ENCODE results near the gene AKAP1. TPM values are rescaled to one million over a fixed set of nuclear protein-coding genes. Genes with fewer than 3 reads are reported as not detected.

The AKAP1 gene
- total and polyA plus RNA-seq, 9 of the 15 experiments (the other 6 are each of a cell fraction or from before 2014, with no cell fraction given), result 12.9 to 63.8 (median 36.4) TPM

DNA sequence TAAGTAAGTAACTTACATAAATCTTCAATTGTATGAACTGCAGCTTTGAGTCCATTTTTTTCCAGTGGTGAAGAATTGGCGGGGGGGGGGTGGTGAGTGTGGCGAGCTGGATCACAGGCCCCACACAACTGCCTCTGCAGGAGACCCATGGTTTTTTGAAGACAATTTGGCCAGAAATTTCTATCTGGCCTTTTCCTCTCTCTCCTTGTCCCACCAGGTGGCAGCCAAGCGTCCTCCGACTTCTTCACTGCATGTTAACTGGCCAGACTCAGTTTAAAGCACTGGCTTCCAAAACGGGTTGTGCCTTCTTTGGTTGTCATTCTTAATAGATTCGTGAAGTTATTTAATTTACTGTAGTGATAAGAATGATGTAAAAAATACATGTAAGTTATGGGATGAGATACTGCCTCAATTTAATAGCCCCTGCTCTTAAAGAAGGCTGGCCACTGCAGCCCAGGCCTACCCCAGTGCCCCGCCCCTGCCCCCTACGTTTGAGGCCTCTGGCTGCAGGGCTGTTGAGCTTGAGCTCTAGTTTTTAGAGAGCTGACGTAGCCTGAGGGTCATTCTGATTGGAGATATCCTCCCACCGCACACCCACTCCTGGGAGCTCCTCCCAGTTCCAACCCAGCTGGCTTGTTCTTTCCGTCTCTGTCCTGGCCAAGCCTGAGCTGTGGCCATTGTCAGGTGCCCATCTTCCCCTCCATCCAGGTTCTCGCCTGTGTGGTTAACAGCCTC is 36.4 kb downstream of the AKAP1 start:
- in situ Hi-C loops (cut with MboI) (no loop called here), intact Hi-C loops (cut with micrococcal nuclease) (loop anchor here (5.0 kb wide), 1 partner anchor 626 kb away; the partner anchor contains the start of gene CCDC182)
- H3K27ac ChIP-seq (ENCODE audit: extremely low read depth, low read depth, low read length), result no peak overlapping the region
- ChIA-PET CTCF (ENCODE audit: low intra/inter-chr PET ratio) (interaction anchor here (0.7 to 2.2 kb wide), 3 partner anchors 120 to 626 kb away, joined by 3 to 8 read pairs (median 4); no protein-coding TSS in a partner anchor), POLR2A (interaction anchor here (1.8 kb wide), 1 partner anchor 13 kb away, joined by 7 read pairs; no protein-coding TSS in a partner anchor)
- peaks cover 0 to 3% of the 10 kb centered on the region in 2 experiments; a peak in 1 of 5 replicates for H3K4me1 ChIP-seq (replicated peaks in 1 of 2; ENCODE audit: control insufficient read depth in 2 of 2, insufficient read depth in 2 of 2, low read length in 2 of 2)
- H3K9ac ChIP-seq (ENCODE audit: insufficient read depth in 1 of 2, low read depth in 2 of 2, low read length in 2 of 2), result no peak overlapping the region
- no peaks in the 10 kb centered on the region for H3K9me1 ChIP-seq (ENCODE audit: control insufficient read depth, insufficient read depth, low read length)
- 62% methylated on average over 11 of the region's 12 CpGs for WGBS (ENCODE audit: insufficient coverage, low coverage, missing lambda C conversion rate)
- ATAC-seq (peak; percentile 90), DNase-seq (ENCODE audit: extremely low read depth in 1 of 4, low spot score in 3 of 4) (peak; percentile 54 to 64 (median 57)), FAIRE-seq (peak; percentile 91)
- no peak overlapping the region for H3K4me3 ChIP-seq
- H3K27me3 ChIP-seq (ENCODE audit: control insufficient read depth in 2 of 2, insufficient read depth in 2 of 2, low read length in 2 of 2), result no peaks in the 10 kb centered on the region
- no peaks in the 10 kb centered on the region for H4K20me1 ChIP-seq (replicated peaks; ENCODE audit: control insufficient read depth, insufficient read depth, low read length)
- H2AFZ ChIP-seq (ENCODE audit: low read depth, low read length), result no peak overlapping the region
- no peaks in the 10 kb centered on the region for H3K79me2 ChIP-seq (ENCODE audit: control insufficient read depth, insufficient read depth, low read length)
- no peaks in the 10 kb centered on the region for H3K9me3 ChIP-seq (replicated peaks; ENCODE audit: control insufficient read depth, insufficient read depth, low read depth, low read length)
- peaks cover 62% of the 10 kb centered on the region for H3K36me3 ChIP-seq (ENCODE audit: control insufficient read depth, insufficient read depth, low read length)
- no peak overlapping the region for H3K4me2 ChIP-seq (ENCODE audit: insufficient read depth, low read length)
- no TSS peak for BruUV-seq (replicated peaks)
- no peak for TF ChIP-seq BRD9 (IDR thresholded peaks at IDR 0.05; ENCODE audit: low read depth, partially characterized antibody)
- TF ChIP-seq, protein P1, sequence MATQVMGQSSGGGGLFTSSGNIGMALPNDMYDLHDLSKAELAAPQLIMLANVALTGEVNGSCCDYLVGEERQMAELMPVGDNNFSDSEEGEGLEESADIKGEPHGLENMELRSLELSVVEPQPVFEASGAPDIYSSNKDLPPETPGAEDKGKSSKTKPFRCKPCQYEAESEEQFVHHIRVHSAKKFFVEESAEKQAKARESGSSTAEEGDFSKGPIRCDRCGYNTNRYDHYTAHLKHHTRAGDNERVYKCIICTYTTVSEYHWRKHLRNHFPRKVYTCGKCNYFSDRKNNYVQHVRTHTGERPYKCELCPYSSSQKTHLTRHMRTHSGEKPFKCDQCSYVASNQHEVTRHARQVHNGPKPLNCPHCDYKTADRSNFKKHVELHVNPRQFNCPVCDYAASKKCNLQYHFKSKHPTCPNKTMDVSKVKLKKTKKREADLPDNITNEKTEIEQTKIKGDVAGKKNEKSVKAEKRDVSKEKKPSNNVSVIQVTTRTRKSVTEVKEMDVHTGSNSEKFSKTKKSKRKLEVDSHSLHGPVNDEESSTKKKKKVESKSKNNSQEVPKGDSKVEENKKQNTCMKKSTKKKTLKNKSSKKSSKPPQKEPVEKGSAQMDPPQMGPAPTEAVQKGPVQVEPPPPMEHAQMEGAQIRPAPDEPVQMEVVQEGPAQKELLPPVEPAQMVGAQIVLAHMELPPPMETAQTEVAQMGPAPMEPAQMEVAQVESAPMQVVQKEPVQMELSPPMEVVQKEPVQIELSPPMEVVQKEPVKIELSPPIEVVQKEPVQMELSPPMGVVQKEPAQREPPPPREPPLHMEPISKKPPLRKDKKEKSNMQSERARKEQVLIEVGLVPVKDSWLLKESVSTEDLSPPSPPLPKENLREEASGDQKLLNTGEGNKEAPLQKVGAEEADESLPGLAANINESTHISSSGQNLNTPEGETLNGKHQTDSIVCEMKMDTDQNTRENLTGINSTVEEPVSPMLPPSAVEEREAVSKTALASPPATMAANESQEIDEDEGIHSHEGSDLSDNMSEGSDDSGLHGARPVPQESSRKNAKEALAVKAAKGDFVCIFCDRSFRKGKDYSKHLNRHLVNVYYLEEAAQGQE (IDR thresholded peaks at IDR 0.05; ENCODE audit: borderline replicate concordance), result peak; percentile 39; the same call in 1 of the 2 replicates
- TF ChIP-seq, protein P1 (CRISPR knock-in tag; IDR thresholded peaks at IDR 0.05; ENCODE audit: low read depth), result no peak
- no peak for TF ChIP-seq KDM1A (IDR thresholded peaks at IDR 0.05)
- TF ChIP-seq SMC3 (conservative IDR thresholded peaks at IDR 0.05; ENCODE audit: insufficient read depth, low read depth, low read length), result peak; percentile 47
- TF ChIP-seq TAF15 (IDR thresholded peaks at IDR 0.05; ENCODE audit: low read depth, low read length), result no peak
- no peak for TF ChIP-seq ZNF76 (CRISPR knock-in tag; IDR thresholded peaks at IDR 0.05; ENCODE audit: borderline replicate concordance)
- TF ChIP-seq, protein P2, sequence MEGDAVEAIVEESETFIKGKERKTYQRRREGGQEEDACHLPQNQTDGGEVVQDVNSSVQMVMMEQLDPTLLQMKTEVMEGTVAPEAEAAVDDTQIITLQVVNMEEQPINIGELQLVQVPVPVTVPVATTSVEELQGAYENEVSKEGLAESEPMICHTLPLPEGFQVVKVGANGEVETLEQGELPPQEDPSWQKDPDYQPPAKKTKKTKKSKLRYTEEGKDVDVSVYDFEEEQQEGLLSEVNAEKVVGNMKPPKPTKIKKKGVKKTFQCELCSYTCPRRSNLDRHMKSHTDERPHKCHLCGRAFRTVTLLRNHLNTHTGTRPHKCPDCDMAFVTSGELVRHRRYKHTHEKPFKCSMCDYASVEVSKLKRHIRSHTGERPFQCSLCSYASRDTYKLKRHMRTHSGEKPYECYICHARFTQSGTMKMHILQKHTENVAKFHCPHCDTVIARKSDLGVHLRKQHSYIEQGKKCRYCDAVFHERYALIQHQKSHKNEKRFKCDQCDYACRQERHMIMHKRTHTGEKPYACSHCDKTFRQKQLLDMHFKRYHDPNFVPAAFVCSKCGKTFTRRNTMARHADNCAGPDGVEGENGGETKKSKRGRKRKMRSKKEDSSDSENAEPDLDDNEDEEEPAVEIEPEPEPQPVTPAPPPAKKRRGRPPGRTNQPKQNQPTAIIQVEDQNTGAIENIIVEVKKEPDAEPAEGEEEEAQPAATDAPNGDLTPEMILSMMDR (IDR thresholded peaks at IDR 0.05 in 2 of 3, conservative IDR thresholded peaks at IDR 0.05 in 1 of 3; ENCODE audit: insufficient read depth in 2 of 3, low read depth in 1 of 3, low read length in 3 of 3), result peak; percentile 62 to 75 (median 69)

Data from K562 (cell line).